ENCODE data around the gene POLR1H. TPM values are rescaled to one million over a fixed set of nuclear protein-coding genes. Genes with fewer than 3 reads are reported as not detected.

Gene POLR1H
- total RNA-seq, 1 donor = 20.3 TPM

DNA sequence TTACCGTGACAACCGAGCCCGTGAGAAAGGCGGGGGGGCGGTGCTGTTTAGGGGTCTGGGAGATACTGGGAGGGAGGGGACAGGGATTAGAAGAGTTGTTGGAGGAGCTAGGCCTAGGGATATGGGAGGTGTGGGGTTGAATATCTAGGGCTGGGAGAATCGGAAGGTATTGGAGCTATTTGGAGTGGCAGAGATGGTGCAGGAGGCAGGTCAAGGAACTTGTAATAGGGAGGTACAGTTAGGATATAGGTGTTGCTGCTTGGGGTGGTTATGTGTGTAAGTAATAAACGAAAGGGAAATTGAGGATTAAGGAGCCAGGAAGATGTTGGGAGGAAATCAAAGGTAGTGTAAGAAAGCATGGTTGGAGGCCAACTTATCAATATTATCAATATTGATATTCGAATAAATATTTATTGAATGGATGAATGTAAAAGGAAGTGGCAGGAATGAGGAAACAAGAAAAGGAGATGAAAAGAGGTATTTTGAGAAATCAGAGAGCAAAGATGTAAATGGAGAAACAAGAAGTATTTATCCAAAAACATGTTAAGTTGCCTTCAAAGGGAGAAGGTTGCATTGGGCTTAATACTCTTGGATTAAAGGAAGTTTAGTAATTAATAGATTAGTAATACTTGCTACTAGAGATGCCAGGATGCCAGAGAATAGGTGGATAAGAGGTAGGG lies 6.5 kb downstream of the POLR1H start:
- no peak for DNase-seq (ENCODE audit: low read depth)
- TF ChIP-seq CTCF (IDR thresholded peaks at IDR 0.05; ENCODE audit: insufficient read depth, low read depth, low read length) = no peak
- peak overlapping the region; percentile 88 for H3K4me3 ChIP-seq (ENCODE audit: low read depth, low read length)

GRCh38 chr6:30071081-30071818 lies 10.2 kb downstream of the POLR1H start:
- DNase-seq (ENCODE audit: low read depth) = peak; percentile 53
- peak overlapping the region; percentile 16 for H3K4me3 ChIP-seq (ENCODE audit: low read depth, low read length)
- TF ChIP-seq CTCF (IDR thresholded peaks at IDR 0.05; ENCODE audit: insufficient read depth, low read depth, low read length) = peak; percentile 30

- H3K4me3 ChIP-seq (ENCODE audit: low read depth, low read length) = peak overlapping the region; percentile 16
- DNase-seq (ENCODE audit: low read depth) = no peak
- no peak for TF ChIP-seq CTCF (IDR thresholded peaks at IDR 0.05; ENCODE audit: insufficient read depth, low read depth, low read length)
Observed at GRCh38 chr6:30071858-30072257, 10.8 kb downstream of the POLR1H start.

DNA sequence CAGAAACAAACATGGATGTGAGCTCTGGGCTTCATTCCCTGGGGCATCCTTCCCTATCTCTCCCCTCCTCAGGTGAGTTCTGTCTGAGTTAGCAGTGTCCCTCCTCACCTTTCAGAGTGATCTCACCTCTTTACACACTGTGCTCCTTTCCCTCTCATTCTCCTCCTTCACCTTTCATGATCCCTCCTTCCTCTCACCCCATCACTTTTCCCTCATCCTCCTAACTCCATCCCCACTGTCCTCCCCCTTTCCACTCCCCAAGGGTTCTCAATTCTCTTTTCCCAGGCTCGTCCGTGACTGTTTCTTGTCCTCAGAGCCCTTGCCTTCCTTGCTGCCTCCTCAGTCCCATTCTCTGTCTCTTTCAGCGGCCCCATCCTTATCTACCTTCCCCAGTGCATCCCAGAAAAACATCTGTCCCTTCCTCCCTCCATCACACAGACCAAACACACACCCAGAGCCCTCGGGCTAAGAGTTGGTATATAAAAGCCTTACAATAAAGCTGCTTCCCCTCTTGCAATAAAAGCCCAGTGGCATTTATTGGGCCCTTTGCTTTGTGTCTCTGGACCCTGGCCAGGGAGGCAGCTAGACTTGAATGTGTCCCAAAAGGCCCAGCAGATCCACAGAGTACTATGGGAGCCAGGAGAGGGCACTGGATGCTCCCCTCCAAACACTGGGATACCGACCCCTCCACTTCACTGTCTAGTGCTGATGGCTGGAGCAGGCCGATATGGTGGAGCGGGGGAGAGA lies 12.6 kb downstream of the POLR1H start:
- H3K4me3 ChIP-seq (ENCODE audit: low read depth, low read length) = no peak overlapping the region
- no peak for DNase-seq (ENCODE audit: low read depth)
- no peak for TF ChIP-seq CTCF (IDR thresholded peaks at IDR 0.05; ENCODE audit: insufficient read depth, low read depth, low read length)

DNA sequence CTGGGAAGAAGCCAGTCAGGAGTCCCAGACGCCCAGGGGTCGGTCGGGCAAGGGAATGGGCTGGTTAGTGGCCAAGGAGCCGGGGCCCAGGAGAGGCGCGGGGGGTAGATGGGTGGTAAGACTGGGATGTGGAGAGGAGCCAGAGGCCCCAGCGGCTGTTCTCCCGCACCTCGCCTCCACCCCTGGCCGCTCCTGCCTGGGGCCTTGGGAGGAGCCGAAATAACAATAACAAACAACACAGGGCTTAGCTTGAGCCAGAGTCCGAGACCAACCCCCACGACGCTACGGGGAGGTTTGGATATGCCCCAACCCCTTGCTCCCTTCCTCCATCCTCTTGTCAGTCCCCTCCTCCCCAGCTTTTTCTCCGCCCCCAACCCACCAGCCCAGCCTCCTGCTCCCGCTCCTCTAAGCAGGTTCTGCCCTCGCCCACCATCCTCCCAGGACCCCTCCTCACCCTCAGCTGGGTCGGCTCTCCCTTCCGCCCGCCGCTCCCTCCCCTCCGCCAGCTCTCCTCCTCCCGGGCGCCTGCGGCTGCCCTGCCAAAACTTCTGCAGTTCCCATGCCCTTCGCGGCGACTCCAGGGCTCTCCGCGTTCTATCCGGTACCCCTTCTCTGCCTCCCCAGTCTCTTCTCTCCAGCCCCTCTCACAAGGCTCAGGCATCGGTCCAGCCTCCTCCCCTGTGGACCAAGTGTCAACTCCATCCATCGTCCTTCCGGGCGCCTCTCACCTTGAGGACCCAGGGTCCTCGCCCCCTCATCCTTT lies 13.4 kb downstream of the POLR1H start:
- TF ChIP-seq CTCF (IDR thresholded peaks at IDR 0.05; ENCODE audit: insufficient read depth, low read depth, low read length) = no peak
- peak; percentile 8 for DNase-seq (ENCODE audit: low read depth)

DNA sequence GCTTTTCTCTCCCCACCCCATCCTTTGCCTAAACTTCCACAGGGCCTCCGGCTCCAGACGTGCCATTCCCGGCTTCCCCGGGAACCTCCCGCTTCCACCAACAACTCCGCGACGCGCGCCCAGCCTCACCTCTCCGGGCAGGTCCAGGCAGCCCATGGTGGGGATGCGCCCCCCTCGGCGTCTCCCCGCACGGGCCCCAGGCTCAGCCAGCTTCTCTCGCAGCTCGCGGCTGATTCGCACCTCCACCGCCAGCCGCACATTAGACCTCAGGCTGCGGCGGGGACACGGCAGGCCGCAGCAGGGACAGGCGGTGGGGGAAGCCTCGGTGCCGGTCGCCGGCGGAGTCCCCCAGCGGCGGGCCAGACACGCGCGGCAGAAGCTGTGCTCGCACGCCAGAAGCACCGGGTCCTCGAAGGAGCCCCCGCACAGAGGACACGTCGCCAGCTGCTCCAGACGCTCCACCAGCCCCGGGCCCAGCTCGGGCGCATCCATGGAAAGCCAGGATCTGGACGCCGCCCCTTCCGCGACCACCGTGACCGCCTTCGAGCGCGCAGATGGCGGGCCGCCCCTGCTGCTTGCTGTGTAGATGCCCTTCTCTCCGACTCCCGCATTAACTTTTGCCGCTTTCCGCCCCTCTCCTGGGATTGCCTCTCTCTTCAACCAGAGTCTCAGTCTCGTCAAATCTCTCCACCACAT lies 14.2 kb downstream of the POLR1H start, which contains the start of gene RNF39:
Gene RNF39 (minus strand): TSS at position 676 of the 696 bp plus-strand sequence. CDS start 184 bp downstream, at position 492.
- TF ChIP-seq CTCF (IDR thresholded peaks at IDR 0.05; ENCODE audit: insufficient read depth, low read depth, low read length) = no peak
- H3K4me3 ChIP-seq (ENCODE audit: low read depth, low read length) = peak within 1 kb of the TSS; percentile 21

More for the DNA sequence above, 13.4 kb downstream of the POLR1H start:
- H3K4me3 ChIP-seq (ENCODE audit: low read depth, low read length) = peak overlapping the region; percentile 21

More for the DNA sequence above, 14.2 kb downstream of the POLR1H start, which contains the start of gene RNF39:
- no peak for DNase-seq (ENCODE audit: low read depth)
